GM12892 (cell line): ENCODE results near the gene ASGR1.

Experiments used
- POLR2A ChIP-seq: IDR thresholded peaks from 2 replicates; pipeline ENCODE4 v1.6.1; 2011; ENCODE audit warnings: low read depth, low read length, control low read depth
- POLR2AphosphoS5 ChIP-seq: IDR thresholded peaks from 2 replicates; pipeline ENCODE4 v1.6.1; 2011; ENCODE audit warnings: low read depth, low read length, control low read depth

DNA sequence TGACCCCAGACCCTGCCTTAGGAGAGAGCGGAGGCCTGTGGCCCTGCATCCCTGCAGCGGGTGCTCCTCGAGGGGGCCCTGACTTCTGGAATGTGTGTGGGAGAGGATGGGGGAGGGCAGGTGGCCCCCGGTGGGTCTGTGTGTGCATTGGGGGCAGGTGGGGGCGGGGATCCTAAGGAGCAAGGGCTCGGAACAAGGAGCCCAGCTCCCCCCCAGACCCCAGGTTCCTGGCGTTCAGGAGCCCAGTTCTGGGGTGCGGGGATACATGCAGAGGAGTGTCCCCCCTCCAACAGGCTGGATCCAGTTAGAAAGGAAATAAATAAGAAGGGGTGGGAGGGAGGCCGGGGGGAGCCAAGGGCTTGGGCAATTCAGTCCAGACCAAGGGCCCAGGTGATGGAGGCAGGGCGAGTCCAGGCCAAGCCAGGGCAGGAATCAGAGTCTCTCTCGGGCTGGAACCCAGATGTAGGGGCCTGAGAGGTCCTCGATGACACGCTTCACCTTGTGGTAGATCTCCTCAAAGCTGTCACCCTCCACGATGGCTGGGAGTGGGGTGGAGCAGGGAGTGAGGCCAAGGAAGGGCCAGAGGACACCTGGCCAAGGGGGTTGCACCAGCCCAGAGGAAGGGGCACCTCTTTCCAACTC lies 11.2 kb upstream of the ASGR1 start:
- TF ChIP-seq POLR2AphosphoS5 (no peak), POLR2A (no peak)
